Fibroblast of pulmonary artery (primary cell): ENCODE results near the gene USP30.
A peak's percentile ranks its signal among the peaks of the same experiment; 100 is the strongest.
"Not testable (repeated sequence)": the region's sequence is repeated elsewhere in the genome, so short reads cannot be mapped to it uniquely, and the experiment has no call there.

Source experiments
- DNase-seq: peaks from one replicate; pipeline ENCODE4 v3.0.0-alpha.2; 2010; ENCODE audit warnings: low read depth
- H3K4me3 ChIP-seq: replicated peaks from 2 replicates; pipeline ENCODE4 v1.5.1; 2011; ENCODE audit warnings: low read depth, mild to moderate bottlenecking, control low read depth, low read length, moderate library complexity
- TF ChIP-seq, protein P1 (sequence below): IDR thresholded peaks from 2 replicates; pipeline ENCODE4 v1.5.1; 2011; ENCODE audit warnings: mild to moderate bottlenecking, control low read depth, low read length, inconsistent platforms; ENCODE audit errors: missing control alignments

Gene USP30

GRCh38 chr12:109016978-109017377, 35.4 kb upstream of the USP30 start:
- TF ChIP-seq, protein P1, sequence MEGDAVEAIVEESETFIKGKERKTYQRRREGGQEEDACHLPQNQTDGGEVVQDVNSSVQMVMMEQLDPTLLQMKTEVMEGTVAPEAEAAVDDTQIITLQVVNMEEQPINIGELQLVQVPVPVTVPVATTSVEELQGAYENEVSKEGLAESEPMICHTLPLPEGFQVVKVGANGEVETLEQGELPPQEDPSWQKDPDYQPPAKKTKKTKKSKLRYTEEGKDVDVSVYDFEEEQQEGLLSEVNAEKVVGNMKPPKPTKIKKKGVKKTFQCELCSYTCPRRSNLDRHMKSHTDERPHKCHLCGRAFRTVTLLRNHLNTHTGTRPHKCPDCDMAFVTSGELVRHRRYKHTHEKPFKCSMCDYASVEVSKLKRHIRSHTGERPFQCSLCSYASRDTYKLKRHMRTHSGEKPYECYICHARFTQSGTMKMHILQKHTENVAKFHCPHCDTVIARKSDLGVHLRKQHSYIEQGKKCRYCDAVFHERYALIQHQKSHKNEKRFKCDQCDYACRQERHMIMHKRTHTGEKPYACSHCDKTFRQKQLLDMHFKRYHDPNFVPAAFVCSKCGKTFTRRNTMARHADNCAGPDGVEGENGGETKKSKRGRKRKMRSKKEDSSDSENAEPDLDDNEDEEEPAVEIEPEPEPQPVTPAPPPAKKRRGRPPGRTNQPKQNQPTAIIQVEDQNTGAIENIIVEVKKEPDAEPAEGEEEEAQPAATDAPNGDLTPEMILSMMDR = no peak
- DNase-seq = no peak
- H3K4me3 ChIP-seq = no peak overlapping the region

DNA sequence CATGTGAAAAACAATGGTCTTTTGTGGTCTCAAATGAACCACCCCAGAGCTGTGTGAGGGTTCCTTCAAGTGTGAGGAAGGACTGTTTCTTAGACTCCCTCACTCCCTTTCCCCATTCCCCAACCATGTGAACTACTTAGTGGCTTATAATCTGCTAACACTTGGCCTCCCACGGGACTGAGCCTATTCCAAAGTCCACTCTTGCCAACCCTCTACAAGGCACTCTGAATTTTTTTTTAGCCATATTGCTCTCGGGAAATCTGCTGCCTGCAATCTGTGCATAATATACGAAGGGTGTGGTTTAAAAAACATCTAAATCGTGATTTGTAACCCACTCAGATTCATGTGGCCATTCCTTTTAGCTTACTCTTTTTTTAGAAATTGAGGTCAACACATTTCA, 34.1 kb upstream of the USP30 start:
- DNase-seq = no peak
- TF ChIP-seq, protein P1 = no peak
- no peak overlapping the region for H3K4me3 ChIP-seq

- no peak overlapping the region for H3K4me3 ChIP-seq
- DNase-seq = no peak
- TF ChIP-seq, protein P1 = no peak
Measured at GRCh38 chr12:109020146-109020795, 32.1 kb upstream of the USP30 start.

- TF ChIP-seq, protein P1 = no peak
- peak; percentile 85 for DNase-seq
- H3K4me3 ChIP-seq = no peak within 1 kb of the TSS
Measured at GRCh38 chr12:109020796-109021380, 31.5 kb upstream of the USP30 start, which contains the start of gene SVOP. SVOP (minus strand) TSS chr12:109021068; CDS start chr12:109020868, 200 bp downstream.

GRCh38 chr12:109027767-109028166, 24.6 kb upstream of the USP30 start:
- TF ChIP-seq, protein P1 = no peak
- no peak overlapping the region for H3K4me3 ChIP-seq
- peak; percentile 49 for DNase-seq

- not testable (repeated sequence) for DNase-seq, H3K4me3 ChIP-seq
Measured at GRCh38 chr12:109028624-109029023, 23.8 kb upstream of the USP30 start.

- TF ChIP-seq, protein P1 = no peak
- no peak for DNase-seq
- no peak overlapping the region for H3K4me3 ChIP-seq
Measured at GRCh38 chr12:109029411-109029810, 23.0 kb upstream of the USP30 start.
